ENCODE results near the gene SGTB.
"Not testable (repeated sequence)": the region's sequence is repeated elsewhere in the genome, so short reads cannot be mapped to it uniquely, and the experiment has no call there.

SGTB gene

DNA sequence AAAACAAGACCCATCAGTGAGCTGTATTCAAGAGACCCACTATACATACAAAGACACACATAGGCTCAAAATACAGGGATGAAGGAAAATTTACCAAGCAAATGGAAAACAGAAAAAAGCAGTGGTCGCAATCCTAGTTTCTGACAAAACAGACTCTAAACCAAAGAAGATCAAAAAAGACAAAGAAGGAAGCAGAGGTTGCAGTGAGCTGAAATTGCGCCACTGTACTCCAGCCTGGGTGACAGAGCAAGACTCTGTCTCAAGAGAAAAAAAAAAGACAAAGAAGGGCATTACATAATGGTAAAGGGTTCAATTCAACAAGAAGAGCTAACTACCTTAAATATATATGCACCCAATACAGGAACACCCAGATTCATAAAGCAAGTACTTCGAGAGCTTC lies 45.9 kb downstream of the SGTB start:
- not testable (repeated sequence) for H3K4me2 ChIP-seq (ENCODE audit: insufficient read depth, low read length, poor library complexity, severe bottlenecking); H2BK5ac ChIP-seq (ENCODE audit: low read length); H2AFZ ChIP-seq (ENCODE audit: low read length); H3K4me3 ChIP-seq (ENCODE audit: low read length in 2 of 2); H3K27ac ChIP-seq (replicated peaks; ENCODE audit: low read length); H3K23ac ChIP-seq (ENCODE audit: low read depth, low read length, poor library complexity); H2BK12ac ChIP-seq (ENCODE audit: low read length); H3K18ac ChIP-seq (ENCODE audit: low read length); H3K9ac ChIP-seq (ENCODE audit: low read depth, low read length, poor library complexity); DNase-seq (ENCODE audit: low spot score); H3K9me3 ChIP-seq (replicated peaks in 1 of 2; ENCODE audit: control insufficient read depth in 2 of 2, insufficient read depth in 1 of 2, low read depth in 1 of 2, low read length in 2 of 2); H2BK120ac ChIP-seq (ENCODE audit: low read depth, low read length); H3K4me1 ChIP-seq (ENCODE audit: control insufficient read depth in 2 of 2, insufficient read depth in 1 of 2, low read depth in 1 of 2, low read length in 2 of 2); H3K4ac ChIP-seq (ENCODE audit: low read length); H2AK5ac ChIP-seq (ENCODE audit: low read depth, low read length); H3K14ac ChIP-seq (ENCODE audit: low read length); H4K91ac ChIP-seq (ENCODE audit: low read depth, low read length, poor library complexity); H3K79me1 ChIP-seq (ENCODE audit: low read depth, low read length); H3K27me3 ChIP-seq (ENCODE audit: control insufficient read depth in 3 of 3, insufficient read depth in 3 of 3, low read depth in 1 of 3, low read length in 3 of 3); H4K8ac ChIP-seq (ENCODE audit: low read depth, low read length); H2BK15ac ChIP-seq (ENCODE audit: low read length)
- H3K36me3 ChIP-seq (replicated peaks in 1 of 2; ENCODE audit: control insufficient read depth in 2 of 2, insufficient read depth in 2 of 2, low read length in 2 of 2) = peaks cover 0 to 39% of the 10 kb centered on the region in 2 donors
- no CpG with 5 or more reads among the region's 3 CpGs for WGBS, 2 donors (ENCODE audit: extremely low coverage in 2 of 2, insufficient read length in 2 of 2, insufficient replicate concordance in 1 of 2)

GRCh38 chr5:65674749-65675148 lies 47.2 kb downstream of the SGTB start:
- H2AFZ ChIP-seq (ENCODE audit: low read length) = no peak overlapping the region
- no peak overlapping the region for H3K4me2 ChIP-seq (ENCODE audit: insufficient read depth, low read length, poor library complexity, severe bottlenecking)
- H3K23ac ChIP-seq (ENCODE audit: low read depth, low read length, poor library complexity) = no peak overlapping the region
- no peaks in the 10 kb centered on the region for H3K4me1 ChIP-seq (ENCODE audit: control insufficient read depth in 2 of 2, insufficient read depth in 1 of 2, low read depth in 1 of 2, low read length in 2 of 2)
- peaks cover 0 to 41% of the 10 kb centered on the region in 2 donors for H3K36me3 ChIP-seq (replicated peaks in 1 of 2; ENCODE audit: control insufficient read depth in 2 of 2, insufficient read depth in 2 of 2, low read length in 2 of 2)
- H3K4me3 ChIP-seq (ENCODE audit: low read length in 2 of 2) = no peak overlapping the region
- no peak overlapping the region for H3K27ac ChIP-seq (replicated peaks; ENCODE audit: low read length)
- no peak overlapping the region for H2BK12ac ChIP-seq (ENCODE audit: low read length)
- H3K79me1 ChIP-seq (ENCODE audit: low read depth, low read length) = peaks cover 1% of the 10 kb centered on the region
- no peak overlapping the region for H3K9ac ChIP-seq (ENCODE audit: low read depth, low read length, poor library complexity)
- no peaks in the 10 kb centered on the region for H3K27me3 ChIP-seq (ENCODE audit: control insufficient read depth in 3 of 3, insufficient read depth in 3 of 3, low read depth in 1 of 3, low read length in 3 of 3)
- H2AK5ac ChIP-seq (ENCODE audit: low read depth, low read length) = no peak overlapping the region
- H2BK120ac ChIP-seq (ENCODE audit: low read depth, low read length) = no peak overlapping the region
- no peak for DNase-seq (ENCODE audit: low spot score)
- no peak overlapping the region for H4K91ac ChIP-seq (ENCODE audit: low read depth, low read length, poor library complexity)
- no peak overlapping the region for H3K14ac ChIP-seq (ENCODE audit: low read length)
- H3K4ac ChIP-seq (ENCODE audit: low read length) = no peak overlapping the region
- no peak overlapping the region for H3K18ac ChIP-seq (ENCODE audit: low read length)
- no peaks in the 10 kb centered on the region for H3K9me3 ChIP-seq (replicated peaks in 1 of 2; ENCODE audit: control insufficient read depth in 2 of 2, insufficient read depth in 1 of 2, low read depth in 1 of 2, low read length in 2 of 2)
- H4K8ac ChIP-seq (ENCODE audit: low read depth, low read length) = no peak overlapping the region
- no peak overlapping the region for H2BK5ac ChIP-seq (ENCODE audit: low read length)
- no peak overlapping the region for H2BK15ac ChIP-seq (ENCODE audit: low read length)

GRCh38 chr5:65672796-65673195 lies 49.1 kb downstream of the SGTB start:
- Histone ChIP-seq H2AK5ac (ENCODE audit: low read depth, low read length) (no peak overlapping the region), H3K4me1 (ENCODE audit: control insufficient read depth in 2 of 2, insufficient read depth in 1 of 2, low read depth in 1 of 2, low read length in 2 of 2) (no peaks in the 10 kb centered on the region), H3K4me2 (ENCODE audit: insufficient read depth, low read length, poor library complexity, severe bottlenecking) (no peak overlapping the region), H2BK15ac (ENCODE audit: low read length) (no peak overlapping the region), H3K14ac (ENCODE audit: low read length) (no peak overlapping the region), H2BK120ac (ENCODE audit: low read depth, low read length) (no peak overlapping the region), H3K18ac (ENCODE audit: low read length) (no peak overlapping the region), H3K36me3 (replicated peaks in 1 of 2; ENCODE audit: control insufficient read depth in 2 of 2, insufficient read depth in 2 of 2, low read length in 2 of 2) (peaks cover 0 to 42% of the 10 kb centered on the region in 2 donors), H3K23ac (ENCODE audit: low read depth, low read length, poor library complexity) (no peak overlapping the region), H3K4ac (ENCODE audit: low read length) (no peak overlapping the region), H3K4me3 (ENCODE audit: low read length in 2 of 2) (no peak overlapping the region), H3K9me3 (replicated peaks in 1 of 2; ENCODE audit: control insufficient read depth in 2 of 2, insufficient read depth in 1 of 2, low read depth in 1 of 2, low read length in 2 of 2) (no peaks in the 10 kb centered on the region), H3K27ac (replicated peaks; ENCODE audit: low read length) (no peak overlapping the region), H2BK12ac (ENCODE audit: low read length) (no peak overlapping the region), H3K27me3 (ENCODE audit: control insufficient read depth in 3 of 3, insufficient read depth in 3 of 3, low read depth in 1 of 3, low read length in 3 of 3) (no peaks in the 10 kb centered on the region), H3K79me1 (ENCODE audit: low read depth, low read length) (peaks cover 1% of the 10 kb centered on the region), H4K8ac (ENCODE audit: low read depth, low read length) (no peak overlapping the region), H2AFZ (ENCODE audit: low read length) (no peak overlapping the region), H4K91ac (ENCODE audit: low read depth, low read length, poor library complexity) (no peak overlapping the region), H2BK5ac (ENCODE audit: low read length) (no peak overlapping the region), H3K9ac (ENCODE audit: low read depth, low read length, poor library complexity) (no peak overlapping the region)
- DNase-seq (ENCODE audit: low spot score) = no peak
- no CpG with 5 or more reads among the region's 1 CpG for WGBS, 2 donors (ENCODE audit: extremely low coverage in 2 of 2, insufficient read length in 2 of 2, insufficient replicate concordance in 1 of 2)

DNA sequence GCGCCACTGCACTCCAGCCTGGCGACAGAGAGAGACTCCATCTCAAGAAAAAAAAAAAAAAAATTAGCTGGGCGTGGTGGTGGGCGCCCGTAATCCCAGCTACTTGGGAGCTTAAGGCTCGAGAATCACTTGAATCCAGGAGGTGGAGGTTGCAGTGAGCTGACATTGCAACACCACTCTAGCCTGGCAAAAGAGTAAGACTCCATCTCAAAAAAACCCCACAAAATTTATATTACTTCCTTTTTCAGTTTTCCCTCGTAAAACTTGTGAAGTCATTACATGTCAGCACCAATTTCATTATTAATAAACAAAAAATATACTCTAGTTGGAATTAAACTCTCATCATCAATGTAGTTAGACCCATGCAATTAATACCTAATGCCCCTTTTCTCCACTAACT lies 53.2 kb downstream of the SGTB start:
- Histone ChIP-seq H2AFZ (ENCODE audit: low read length) (no peak overlapping the region), H3K27me3 (ENCODE audit: control insufficient read depth in 3 of 3, insufficient read depth in 3 of 3, low read depth in 1 of 3, low read length in 3 of 3) (no peaks in the 10 kb centered on the region), H4K8ac (ENCODE audit: low read depth, low read length) (no peak overlapping the region), H3K4ac (ENCODE audit: low read length) (no peak overlapping the region), H3K9ac (ENCODE audit: low read depth, low read length, poor library complexity) (no peak overlapping the region), H2BK5ac (ENCODE audit: low read length) (no peak overlapping the region), H3K27ac (replicated peaks; ENCODE audit: low read length) (no peak overlapping the region), H3K18ac (ENCODE audit: low read length) (no peak overlapping the region), H2BK15ac (ENCODE audit: low read length) (no peak overlapping the region), H3K9me3 (replicated peaks in 1 of 2; ENCODE audit: control insufficient read depth in 2 of 2, insufficient read depth in 1 of 2, low read depth in 1 of 2, low read length in 2 of 2) (no peaks in the 10 kb centered on the region), H2BK12ac (ENCODE audit: low read length) (no peak overlapping the region), H3K79me1 (ENCODE audit: low read depth, low read length) (no peaks in the 10 kb centered on the region), H3K4me1 (ENCODE audit: control insufficient read depth in 2 of 2, insufficient read depth in 1 of 2, low read depth in 1 of 2, low read length in 2 of 2) (peaks cover 0 to 2% of the 10 kb centered on the region in 2 donors), H3K14ac (ENCODE audit: low read length) (no peak overlapping the region), H3K4me2 (ENCODE audit: insufficient read depth, low read length, poor library complexity, severe bottlenecking) (no peak overlapping the region), H2AK5ac (ENCODE audit: low read depth, low read length) (no peak overlapping the region), H3K4me3 (ENCODE audit: low read length in 2 of 2) (no peak overlapping the region), H3K23ac (ENCODE audit: low read depth, low read length, poor library complexity) (no peak overlapping the region), H4K91ac (ENCODE audit: low read depth, low read length, poor library complexity) (no peak overlapping the region), H2BK120ac (ENCODE audit: low read depth, low read length) (no peak overlapping the region), H3K36me3 (replicated peaks in 1 of 2; ENCODE audit: control insufficient read depth in 2 of 2, insufficient read depth in 2 of 2, low read length in 2 of 2) (peaks cover 0 to 71% of the 10 kb centered on the region in 2 donors)
- DNase-seq (ENCODE audit: low spot score) = no peak
- WGBS, 2 donors (ENCODE audit: extremely low coverage in 2 of 2, insufficient read length in 2 of 2, insufficient replicate concordance in 1 of 2) = no CpG with 5 or more reads among the region's 7 CpGs

All from neuronal stem cell (in vitro differentiated cells).